Measurements from ENCODE around the gene CEP128.

CEP128 gene

GRCh38 chr14:80636071-80636470, 305.5 kb downstream of the CEP128 start:
- no peak overlapping the region for H3K4me3 ChIP-seq (ENCODE audit: low read depth, low read length)
- DNase-seq (ENCODE audit: low read depth) = no peak
- peak; percentile 47 for TF ChIP-seq CTCF (IDR thresholded peaks at IDR 0.05; ENCODE audit: control insufficient read depth, extremely low read depth, insufficient read depth)

GRCh38 chr14:80634106-80634758, 307.3 kb downstream of the CEP128 start:
- no peak for TF ChIP-seq CTCF (IDR thresholded peaks at IDR 0.05; ENCODE audit: control insufficient read depth, extremely low read depth, insufficient read depth)
- no peak overlapping the region for H3K4me3 ChIP-seq (ENCODE audit: low read depth, low read length)
- DNase-seq (ENCODE audit: low read depth) = no peak

DNA sequence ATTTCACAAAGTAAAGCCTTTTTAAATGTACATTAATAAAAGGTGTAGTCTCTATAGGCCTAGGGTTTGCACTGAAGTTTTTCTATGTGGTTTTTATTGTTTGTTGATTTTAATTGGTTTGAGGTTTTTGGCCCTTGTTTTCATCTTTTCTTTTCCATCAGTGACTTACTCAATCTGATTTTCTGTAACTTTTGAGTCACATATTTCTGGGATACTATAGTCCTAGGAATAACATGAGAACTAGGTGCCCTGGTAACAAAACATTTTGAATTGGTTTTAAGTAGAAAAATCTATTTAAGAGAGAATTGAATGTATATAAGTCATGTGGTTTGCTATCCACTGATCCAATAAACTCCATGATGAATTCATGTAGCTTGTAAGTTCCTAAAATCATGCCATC, 311.9 kb downstream of the CEP128 start:
- no peak for TF ChIP-seq CTCF (IDR thresholded peaks at IDR 0.05; ENCODE audit: control insufficient read depth, extremely low read depth, insufficient read depth)
- no peak overlapping the region for H3K4me3 ChIP-seq (ENCODE audit: low read depth, low read length)
- no peak for DNase-seq (ENCODE audit: low read depth)

DNA sequence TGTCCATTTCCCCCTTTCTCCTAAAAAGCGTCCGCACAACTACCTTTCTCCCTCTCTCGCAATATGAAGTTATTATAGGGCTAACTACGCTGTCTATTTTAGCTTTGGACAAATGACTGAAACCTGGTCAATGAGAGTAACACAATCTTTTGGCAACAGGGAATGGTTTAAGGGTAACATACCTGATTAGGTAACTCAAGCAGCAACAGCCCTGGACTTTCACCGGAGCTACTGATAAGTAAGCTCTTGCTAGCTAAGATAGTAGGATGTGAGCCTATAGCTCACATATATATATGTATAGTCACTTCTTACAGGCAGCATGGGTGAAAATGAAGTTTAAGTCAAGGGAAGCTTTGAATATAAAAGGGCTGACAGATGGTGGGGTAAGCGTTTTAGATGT, 313.0 kb downstream of the CEP128 start:
- DNase-seq (ENCODE audit: low read depth) = no peak
- no peak overlapping the region for H3K4me3 ChIP-seq (ENCODE audit: low read depth, low read length)
- no peak for TF ChIP-seq CTCF (IDR thresholded peaks at IDR 0.05; ENCODE audit: control insufficient read depth, extremely low read depth, insufficient read depth)

DNA sequence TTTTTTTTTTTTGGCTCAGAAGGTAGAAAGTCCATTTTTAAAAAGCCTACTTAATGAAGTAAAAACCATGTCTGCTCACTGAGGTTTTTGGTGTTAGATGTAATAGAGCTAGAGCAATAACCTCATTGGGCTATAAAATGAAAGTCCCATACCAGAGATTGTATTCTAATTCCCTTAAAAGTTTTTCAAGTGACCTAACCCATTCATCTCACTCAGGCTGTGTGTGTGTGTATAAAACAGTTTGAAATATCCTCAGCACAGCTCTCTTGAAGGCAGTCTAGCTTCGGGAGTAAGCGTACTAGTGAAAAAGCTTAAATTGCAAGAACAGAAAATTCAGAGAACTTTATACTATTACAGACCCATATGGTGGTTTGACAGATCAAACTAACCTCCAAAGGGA, 313.8 kb downstream of the CEP128 start:
- TF ChIP-seq CTCF (IDR thresholded peaks at IDR 0.05; ENCODE audit: control insufficient read depth, extremely low read depth, insufficient read depth) = no peak
- no peak overlapping the region for H3K4me3 ChIP-seq (ENCODE audit: low read depth, low read length)
- no peak for DNase-seq (ENCODE audit: low read depth)

GRCh38 chr14:80624581-80624980, 317.0 kb downstream of the CEP128 start:
- TF ChIP-seq CTCF (IDR thresholded peaks at IDR 0.05; ENCODE audit: control insufficient read depth, extremely low read depth, insufficient read depth) = no peak
- no peak for DNase-seq (ENCODE audit: low read depth)

GRCh38 chr14:80621701-80622100, 319.8 kb downstream of the CEP128 start:
- no peak for TF ChIP-seq CTCF (IDR thresholded peaks at IDR 0.05; ENCODE audit: control insufficient read depth, extremely low read depth, insufficient read depth)
- DNase-seq (ENCODE audit: low read depth) = no peak
- no peak overlapping the region for H3K4me3 ChIP-seq (ENCODE audit: low read depth, low read length)

More at GRCh38 chr14:80624581-80624980, 317.0 kb downstream of the CEP128 start:
- no peak overlapping the region for H3K4me3 ChIP-seq (ENCODE audit: low read depth, low read length)

All from LNCaP clone FGC (cell line).